GM12878 (cell line): ENCODE data around the gene FAM167B. TPM values are rescaled to one million over a fixed set of nuclear protein-coding genes. Genes with fewer than 3 reads are reported as not detected.

ENCODE experiments used
- ASH2L ChIP-seq: fragments of 300-600, 200-600 bp; sonication (generic); IDR thresholded peaks from 2 replicates; pipeline ENCODE4 v1.6.1; 2017; ENCODE audit warnings: low read depth, mild to moderate bottlenecking, borderline replicate concordance
- ATF2 ChIP-seq: IDR thresholded peaks from 2 replicates; pipeline ENCODE4 v1.6.1; 2012; ENCODE audit warnings: low read length, inconsistent platforms
- BCL11A ChIP-seq: IDR thresholded peaks from 2 replicates; pipeline ENCODE4 v1.6.1; 2011; ENCODE audit warnings: low read depth, low read length
- CHD4 ChIP-seq: fragments of 200-600 bp; sonication (generic); IDR thresholded peaks from 2 replicates; pipeline ENCODE4 v1.6.1; 2016; ENCODE audit warnings: mild to moderate bottlenecking
- CREB1 ChIP-seq: IDR thresholded peaks from 2 replicates; pipeline ENCODE4 v1.6.1; 2012; ENCODE audit warnings: low read depth, mild to moderate bottlenecking, inconsistent platforms
- ESRRA ChIP-seq: IDR thresholded peaks from 2 replicates; pipeline ENCODE4 v1.6.1; 2012; ENCODE audit warnings: mild to moderate bottlenecking, low read length, improper control_type of control experiment
- ETV6 ChIP-seq, 2 experiments: fragments of 450-650 bp in 1 of 2; IDR thresholded peaks in 1 of 2; conservative IDR thresholded peaks in 1 of 2; 2 replicates each; pipeline ENCODE4 v1.6.1; 2014; ENCODE audit warnings: antibody characterized with exemption in 1 of 2, borderline replicate concordance in 1 of 2, low read depth in 1 of 2, mild to moderate bottlenecking in 1 of 2, moderate library complexity in 1 of 2
- FOXK2 ChIP-seq: fragments of 450-650 bp; IDR thresholded peaks from 2 replicates; pipeline ENCODE4 v1.6.1; 2017; ENCODE audit warnings: mild to moderate bottlenecking, moderate library complexity
- HCFC1 ChIP-seq: fragments of 150-350 bp; IDR thresholded peaks from 2 replicates; pipeline ENCODE4 v1.6.1; 2014; ENCODE audit warnings: low read length
- MAX ChIP-seq: IDR thresholded peaks from 2 replicates; pipeline ENCODE4 v1.6.1; 2012; ENCODE audit warnings: low read depth, low read length, improper control_type of control experiment
- MEF2A ChIP-seq: IDR thresholded peaks from 2 replicates; pipeline ENCODE4 v1.6.1; 2011; ENCODE audit warnings: low read depth, mild to moderate bottlenecking, low read length, moderate library complexity; ENCODE audit not compliant: insufficient read depth
- NKRF ChIP-seq: fragments of 450-650 bp; conservative IDR thresholded peaks from 2 replicates; pipeline ENCODE4 v1.6.1; 2017; ENCODE audit warnings: mild to moderate bottlenecking, moderate library complexity
- PAX8 ChIP-seq: fragments of 450-650 bp; IDR thresholded peaks from 2 replicates; pipeline ENCODE4 v1.6.1; 2017; ENCODE audit warnings: mild to moderate bottlenecking, moderate library complexity
- POLR2AphosphoS2 ChIP-seq: IDR thresholded peaks from 2 replicates; pipeline ENCODE4 v1.6.1; 2011; ENCODE audit warnings: low read depth, mild to moderate bottlenecking, low read length, improper control_type of control experiment, moderate library complexity
- PRDM15 ChIP-seq: fragments of 450-650 bp; formaldehyde crosslinking; IDR thresholded peaks from 2 replicates; pipeline ENCODE4 v1.4.0; 2020; ENCODE audit warnings: mild to moderate bottlenecking, moderate library complexity
- RELB ChIP-seq: fragments of 450-650 bp; IDR thresholded peaks from 2 replicates; pipeline ENCODE4 v1.6.1; 2017; ENCODE audit warnings: low read depth, mild to moderate bottlenecking, moderate library complexity
- SMAD5 ChIP-seq: IDR thresholded peaks from 2 replicates; pipeline ENCODE4 v1.6.1; 2016; ENCODE audit warnings: antibody characterized with exemption, low read depth
- SMARCA5 ChIP-seq: fragments of 450-650 bp; IDR thresholded peaks from 2 replicates; pipeline ENCODE4 v1.6.1; 2017; ENCODE audit warnings: mild to moderate bottlenecking
- TBL1XR1 ChIP-seq: IDR thresholded peaks from 2 replicates; pipeline ENCODE4 v1.6.1; 2012; ENCODE audit warnings: low read depth, low read length, improper control_type of control experiment
- YBX1 ChIP-seq: fragments of 450-650 bp; IDR thresholded peaks from 2 replicates; pipeline ENCODE4 v1.6.1; 2016; ENCODE audit warnings: antibody characterized with exemption
- ZBED1 ChIP-seq: IDR thresholded peaks from 2 replicates; pipeline ENCODE4 v1.6.1; 2016; ENCODE audit warnings: borderline replicate concordance
- ZNF24 ChIP-seq: fragments of 450-650 bp; IDR thresholded peaks from 2 replicates; pipeline ENCODE4 v1.6.1; 2017; ENCODE audit warnings: antibody characterized with exemption, mild to moderate bottlenecking
- polyA plus RNA-seq, 11 experiments: library from polyadenylated mRNA; depleted of rRNA in 4 of 11; unstranded in 6 of 11; stranded (reverse) in 5 of 11; fragments of >200 nt; fragmentation: Nextera tagmentation in 4 of 11; fragmentation: Illumina TruSeq in 1 of 11; extraction: Ambion mirVana in 4 of 11; extraction: Trizol in 1 of 11; gene quantifications; 1 replicate in 1 of 11; 2 replicates in 10 of 11; pipeline versions ENCODE4 v1.2.1 to v1.2.3, GENCODE V29; 2011 to 2016; ENCODE audit warnings: inconsistent platforms in 2 of 11, missing spikeins in 2 of 11, low read depth in 1 of 11
- total RNA-seq, 4 experiments: library from RNA; depleted of rRNA in 3 of 4; stranded (reverse); fragments of >200 nt in 3 of 4; fragmentation: Illumina TruSeq in 1 of 4; extraction: Trizol in 1 of 4; gene quantifications; 2 replicates each; pipeline versions ENCODE4 v1.2.1 to v1.2.3, GENCODE V29; 2013 to 2021

The FAM167B gene
- total and polyA plus RNA-seq, 10 of the 15 experiments (the other 5 are each of a cell fraction or from before 2014, with no cell fraction given), result 0.07 to 1.2 (median 0.36) TPM; not detected in 2

GRCh38 chr1:32205401-32206370 is 41.3 kb upstream of the FAM167B start, which contains the start of gene IQCC (continued):
- no peak for TF ChIP-seq PRDM15
- TF ChIP-seq MEF2A, result no peak
- TF ChIP-seq HCFC1, result peak; percentile 51; the same call in 1 of the 2 replicates
- peak; percentile 39 for TF ChIP-seq MAX
- no peak for TF ChIP-seq ATF2
- TF ChIP-seq SMAD5, result no peak; the same call in 1 of the 2 replicates
- TF ChIP-seq ZBED1, result no peak
- TF ChIP-seq CHD4, result no peak
- no peak for TF ChIP-seq ASH2L
- TF ChIP-seq BCL11A, result no peak
- TF ChIP-seq YBX1, result no peak
- no peak for TF ChIP-seq FOXK2
- TF ChIP-seq ESRRA, result no peak
- TF ChIP-seq POLR2AphosphoS2, result peak; percentile 78; the same call in 1 of the 2 replicates
- TF ChIP-seq PAX8, result no peak
- TF ChIP-seq ETV6 (conservative IDR thresholded peaks at IDR 0.05 in 1 of 2, IDR thresholded peaks at IDR 0.05 in 1 of 2; ENCODE audit: borderline replicate concordance in 1 of 2, low read depth in 1 of 2), result no peak
- no peak for TF ChIP-seq ZNF24
- peak; percentile 94 for TF ChIP-seq CREB1
- no peak for TF ChIP-seq SMARCA5
- no peak for TF ChIP-seq TBL1XR1
- TF ChIP-seq RELB, result peak; percentile 73; the same call in 1 of the 2 replicates
- TF ChIP-seq NKRF, result peak; percentile 60; the same call in 1 of the 2 replicates
